Tibial nerve (tissue), 4 donors: ENCODE data around the gene GSTO1.

Experiments used
- EP300 ChIP-seq, 2 donors: sonication (generic); formaldehyde crosslinking; IDR thresholded peaks; one replicate each; pipeline ENCODE4 v1.6.1; 2017; ENCODE audit warnings: antibody characterized with exemption in 2 of 2, mild to moderate bottlenecking in 1 of 2
- TF ChIP-seq, protein P1 (sequence below), 5 experiments: fragments of 200-600 bp in 3 of 5; fragments of 450-650 bp in 2 of 5; sonication (generic) in 3 of 5; IDR thresholded peaks; one replicate each; pipeline ENCODE4 v1.5.1; 2016 to 2019; ENCODE audit warnings: antibody characterized with exemption in 5 of 5, mild to moderate bottlenecking in 3 of 5, moderate library complexity in 2 of 5

DNA sequence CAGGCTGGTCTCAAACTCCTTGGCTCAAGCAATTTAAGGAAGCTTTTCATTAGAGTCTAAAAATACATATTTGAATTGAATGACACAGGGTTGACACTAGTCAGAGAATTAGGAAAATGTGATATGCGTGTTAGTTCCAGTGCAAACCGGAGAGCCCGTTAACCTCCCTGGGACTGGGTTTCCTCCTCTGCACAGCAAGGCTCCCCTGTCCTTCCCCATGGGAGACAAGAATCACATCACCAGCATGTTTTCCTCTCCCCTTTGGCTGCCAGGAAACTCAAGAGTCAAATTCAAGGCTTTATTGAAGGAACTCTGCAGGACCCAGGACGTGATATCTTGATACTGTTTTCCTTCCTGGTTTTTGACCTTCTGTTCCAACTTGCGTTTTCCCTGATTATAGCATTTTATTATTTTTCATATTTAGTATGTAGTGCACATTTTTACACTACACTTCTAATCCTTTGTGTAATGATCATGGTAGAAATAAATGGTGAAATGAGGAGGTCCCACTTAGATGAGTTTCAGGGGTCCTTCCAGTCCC, 39.2 kb downstream of the GSTO1 start:
- TF ChIP-seq, protein P1, sequence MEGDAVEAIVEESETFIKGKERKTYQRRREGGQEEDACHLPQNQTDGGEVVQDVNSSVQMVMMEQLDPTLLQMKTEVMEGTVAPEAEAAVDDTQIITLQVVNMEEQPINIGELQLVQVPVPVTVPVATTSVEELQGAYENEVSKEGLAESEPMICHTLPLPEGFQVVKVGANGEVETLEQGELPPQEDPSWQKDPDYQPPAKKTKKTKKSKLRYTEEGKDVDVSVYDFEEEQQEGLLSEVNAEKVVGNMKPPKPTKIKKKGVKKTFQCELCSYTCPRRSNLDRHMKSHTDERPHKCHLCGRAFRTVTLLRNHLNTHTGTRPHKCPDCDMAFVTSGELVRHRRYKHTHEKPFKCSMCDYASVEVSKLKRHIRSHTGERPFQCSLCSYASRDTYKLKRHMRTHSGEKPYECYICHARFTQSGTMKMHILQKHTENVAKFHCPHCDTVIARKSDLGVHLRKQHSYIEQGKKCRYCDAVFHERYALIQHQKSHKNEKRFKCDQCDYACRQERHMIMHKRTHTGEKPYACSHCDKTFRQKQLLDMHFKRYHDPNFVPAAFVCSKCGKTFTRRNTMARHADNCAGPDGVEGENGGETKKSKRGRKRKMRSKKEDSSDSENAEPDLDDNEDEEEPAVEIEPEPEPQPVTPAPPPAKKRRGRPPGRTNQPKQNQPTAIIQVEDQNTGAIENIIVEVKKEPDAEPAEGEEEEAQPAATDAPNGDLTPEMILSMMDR (IDR thresholded peaks at IDR 0.05), result no peak
- TF ChIP-seq EP300 (IDR thresholded peaks at IDR 0.05), result no peak
